Peyer's patch (tissue), 4 donors: ENCODE results near the gene SHC1. TPM values are rescaled to one million over a fixed set of nuclear protein-coding genes. Genes with fewer than 3 reads are reported as not detected.

Experiments
- DNase-seq, 3 donors: peaks; one replicate each; pipeline ENCODE4 v3.0.0-alpha.2; 2017 to 2019
- H3K27ac ChIP-seq, 4 donors: fragments of 200-600 bp; sonication (generic); one replicate each; pipeline ENCODE4 v1.5.1; 2016 to 2019
- H3K27me3 ChIP-seq, 2 donors: fragments of 200-600 bp; sonication (generic); one replicate each; pipeline ENCODE4 v1.5.1; 2019
- H3K36me3 ChIP-seq, 3 donors: fragments of 200-600 bp; sonication (generic); one replicate each; pipeline ENCODE4 v1.5.1; 2016 to 2019
- H3K4me1 ChIP-seq, 4 donors: fragments of 200-600 bp; sonication (generic); one replicate each; pipeline ENCODE4 v1.5.1; 2016 to 2019
- H3K4me3 ChIP-seq, 4 donors: fragments of 200-600 bp; sonication (generic); 1 replicate in 3 of 4; 2 replicates in 1 of 4; pipeline ENCODE4 v1.5.1; 2016 to 2019; ENCODE audit warnings: mild to moderate bottlenecking in 1 of 4
- H3K9me3 ChIP-seq, 4 donors: fragments of 200-600 bp; sonication (generic); one replicate each; pipeline ENCODE4 v1.5.1; 2016 to 2019; ENCODE audit warnings: mild to moderate bottlenecking in 1 of 4
- POLR2A ChIP-seq, 2 donors: fragments of 450-650 bp; IDR thresholded peaks; one replicate each; pipeline ENCODE4 v1.5.1; 2017; ENCODE audit warnings: antibody characterized with exemption in 2 of 2, mild to moderate bottlenecking in 2 of 2, moderate library complexity in 2 of 2
- total RNA-seq, 4 donors: library from RNA; depleted of rRNA; stranded (reverse); fragments of >200 nt; gene quantifications; one replicate each; pipeline ENCODE4 v1.1.0, GENCODE V29; 2016
- TF ChIP-seq, protein P1 (sequence below), 6 experiments: fragments of 450-650 bp in 4 of 6; fragments of 200-600 bp in 2 of 6; sonication (generic) in 1 of 6; IDR thresholded peaks; one replicate each; pipeline ENCODE4 v1.5.1; 2017 to 2019; ENCODE audit warnings: antibody characterized with exemption in 6 of 6, mild to moderate bottlenecking in 3 of 6, moderate library complexity in 1 of 6

The SHC1 gene
- total RNA-seq, 4 donors from 2014 or later, result 56.9 to 150 (median 104) TPM

DNA sequence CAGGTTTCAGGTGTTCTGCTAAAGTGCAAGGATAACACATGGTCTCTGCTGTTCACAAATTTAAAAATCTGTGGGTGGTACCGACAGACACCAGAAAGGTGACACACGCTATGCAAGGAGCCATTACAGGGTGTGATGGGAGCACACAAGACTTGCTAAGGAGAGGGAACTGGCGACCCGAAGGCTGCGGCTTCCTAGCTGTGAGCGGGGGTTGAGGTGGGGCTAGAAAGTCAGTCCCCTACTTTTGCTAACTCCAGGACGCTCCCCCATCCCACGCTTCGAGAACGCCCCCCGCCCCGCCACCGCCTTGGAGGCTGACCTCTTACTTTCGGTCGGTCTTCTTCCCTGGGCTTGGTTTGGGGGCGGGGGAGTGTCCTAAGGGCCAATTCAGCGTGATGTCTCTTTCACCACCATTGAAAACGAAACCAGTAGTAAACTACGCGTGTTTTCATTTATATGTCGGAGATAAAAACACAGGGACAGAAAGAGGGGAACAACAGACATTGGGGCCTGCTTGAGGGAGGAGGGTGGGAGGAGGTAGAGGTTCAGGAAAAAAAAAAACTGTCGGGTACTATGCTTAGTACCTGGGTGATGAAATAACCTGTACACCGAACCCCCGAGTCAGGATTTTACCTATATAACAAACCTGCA lies 5.0 kb upstream of the SHC1 start:
- peaks cover 0 to 4% (median 0%) of the 10 kb centered on the region in 3 donors for H3K36me3 ChIP-seq
- no peaks in the 10 kb centered on the region for H3K27me3 ChIP-seq
- DNase-seq, result peak; percentile 79 to 88 (median 79)
- peaks cover 0 to 31% (median 13%) of the 10 kb centered on the region in 4 donors for H3K4me1 ChIP-seq
- H3K4me3 ChIP-seq, result peak overlapping the region; percentile 70 to 79 (median 75)
- no peaks in the 10 kb centered on the region for H3K9me3 ChIP-seq
- peak in 1 of 2 donors; percentile 49 for TF ChIP-seq POLR2A (IDR thresholded peaks at IDR 0.05)
- TF ChIP-seq, protein P1, sequence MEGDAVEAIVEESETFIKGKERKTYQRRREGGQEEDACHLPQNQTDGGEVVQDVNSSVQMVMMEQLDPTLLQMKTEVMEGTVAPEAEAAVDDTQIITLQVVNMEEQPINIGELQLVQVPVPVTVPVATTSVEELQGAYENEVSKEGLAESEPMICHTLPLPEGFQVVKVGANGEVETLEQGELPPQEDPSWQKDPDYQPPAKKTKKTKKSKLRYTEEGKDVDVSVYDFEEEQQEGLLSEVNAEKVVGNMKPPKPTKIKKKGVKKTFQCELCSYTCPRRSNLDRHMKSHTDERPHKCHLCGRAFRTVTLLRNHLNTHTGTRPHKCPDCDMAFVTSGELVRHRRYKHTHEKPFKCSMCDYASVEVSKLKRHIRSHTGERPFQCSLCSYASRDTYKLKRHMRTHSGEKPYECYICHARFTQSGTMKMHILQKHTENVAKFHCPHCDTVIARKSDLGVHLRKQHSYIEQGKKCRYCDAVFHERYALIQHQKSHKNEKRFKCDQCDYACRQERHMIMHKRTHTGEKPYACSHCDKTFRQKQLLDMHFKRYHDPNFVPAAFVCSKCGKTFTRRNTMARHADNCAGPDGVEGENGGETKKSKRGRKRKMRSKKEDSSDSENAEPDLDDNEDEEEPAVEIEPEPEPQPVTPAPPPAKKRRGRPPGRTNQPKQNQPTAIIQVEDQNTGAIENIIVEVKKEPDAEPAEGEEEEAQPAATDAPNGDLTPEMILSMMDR (IDR thresholded peaks at IDR 0.05), result no peak
- H3K27ac ChIP-seq, result peak overlapping the region; percentile 94 to 100 (median 99)

DNA sequence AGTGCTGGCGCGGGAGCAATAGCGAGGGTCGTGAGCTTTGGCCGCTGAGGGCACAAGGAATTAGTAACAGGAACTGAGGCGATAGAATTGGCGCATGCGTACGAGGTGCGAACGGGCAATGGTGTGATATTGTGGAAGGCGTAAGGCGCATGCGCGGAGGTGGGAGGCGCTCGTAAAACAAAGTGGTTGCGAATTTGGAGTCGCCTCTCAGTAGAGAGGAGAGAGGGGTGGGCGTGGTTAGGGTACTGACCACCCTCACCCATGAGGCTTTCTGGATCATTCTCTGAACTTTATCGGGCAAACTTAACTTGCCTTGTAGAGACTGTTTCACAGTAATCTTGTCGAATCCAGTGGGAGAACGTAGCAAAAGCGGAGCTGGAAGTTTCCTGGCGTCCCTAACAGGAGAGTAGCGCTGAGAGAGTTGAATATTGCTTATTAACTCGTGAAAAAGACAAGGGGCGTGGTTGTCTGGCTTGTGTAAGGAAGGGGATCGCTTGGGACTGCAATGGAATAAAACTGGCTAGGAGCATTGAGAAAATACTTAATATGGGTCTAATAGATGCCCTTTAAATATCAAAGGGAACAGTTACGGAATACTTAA lies 4.4 kb upstream of the SHC1 start:
- peak overlapping the region; percentile 70 to 79 (median 75) for H3K4me3 ChIP-seq
- peak; percentile 95 to 98 (median 95) for DNase-seq
- no peaks in the 10 kb centered on the region for H3K9me3 ChIP-seq
- no peaks in the 10 kb centered on the region for H3K27me3 ChIP-seq
- H3K27ac ChIP-seq, result peak overlapping the region; percentile 94 to 100 (median 99)
- peak; percentile 70 to 87 for TF ChIP-seq POLR2A (IDR thresholded peaks at IDR 0.05)
- TF ChIP-seq, protein P1 (IDR thresholded peaks at IDR 0.05), result no peak
- H3K4me1 ChIP-seq, result peaks cover 0 to 37% (median 13%) of the 10 kb centered on the region in 4 donors
- peaks cover 0 to 4% (median 0%) of the 10 kb centered on the region in 3 donors for H3K36me3 ChIP-seq

DNA sequence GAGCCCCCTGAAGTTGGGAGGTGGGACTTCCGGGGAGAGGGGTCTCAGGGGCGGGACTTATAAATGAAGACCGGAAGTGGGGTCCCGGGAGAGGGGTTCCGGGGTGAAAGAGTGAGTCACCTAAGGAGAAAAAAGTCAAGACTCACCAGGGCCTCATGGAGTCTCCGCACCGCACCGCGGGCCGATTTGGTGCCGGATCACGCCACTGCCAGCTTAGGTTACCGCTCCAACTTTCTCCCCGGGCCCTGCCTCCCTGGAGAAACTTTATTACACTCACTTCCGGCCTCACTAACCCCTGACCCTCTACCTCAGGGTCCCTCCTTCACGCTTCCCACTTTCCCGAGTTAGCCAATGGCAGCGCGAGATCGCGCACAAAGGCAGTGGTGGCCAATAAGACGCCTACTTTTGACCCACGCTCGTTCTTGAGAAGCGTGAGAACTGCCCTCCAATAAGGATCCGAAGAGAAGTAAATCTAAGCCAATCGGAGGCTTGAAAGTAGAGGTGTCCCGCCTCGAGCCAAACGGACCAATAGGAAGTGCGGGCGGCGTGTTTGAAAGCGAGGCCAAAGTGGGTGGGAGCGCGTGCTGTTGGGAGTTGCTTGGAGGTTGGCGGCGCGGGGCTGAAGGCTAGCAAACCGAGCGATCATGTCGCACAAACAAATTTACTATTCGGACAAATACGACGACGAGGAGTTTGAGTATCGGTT lies 3.7 kb upstream of the SHC1 start, which contains the start of gene CKS1B:
Gene CKS1B, plus strand, starts transcription at position 580 of the 706 bp plus-strand sequence. Its CDS starts 65 bp downstream, at position 645.
- peak; percentile 46 to 52 for TF ChIP-seq POLR2A (IDR thresholded peaks at IDR 0.05)
- TF ChIP-seq, protein P1 (IDR thresholded peaks at IDR 0.05), result no peak

DNA sequence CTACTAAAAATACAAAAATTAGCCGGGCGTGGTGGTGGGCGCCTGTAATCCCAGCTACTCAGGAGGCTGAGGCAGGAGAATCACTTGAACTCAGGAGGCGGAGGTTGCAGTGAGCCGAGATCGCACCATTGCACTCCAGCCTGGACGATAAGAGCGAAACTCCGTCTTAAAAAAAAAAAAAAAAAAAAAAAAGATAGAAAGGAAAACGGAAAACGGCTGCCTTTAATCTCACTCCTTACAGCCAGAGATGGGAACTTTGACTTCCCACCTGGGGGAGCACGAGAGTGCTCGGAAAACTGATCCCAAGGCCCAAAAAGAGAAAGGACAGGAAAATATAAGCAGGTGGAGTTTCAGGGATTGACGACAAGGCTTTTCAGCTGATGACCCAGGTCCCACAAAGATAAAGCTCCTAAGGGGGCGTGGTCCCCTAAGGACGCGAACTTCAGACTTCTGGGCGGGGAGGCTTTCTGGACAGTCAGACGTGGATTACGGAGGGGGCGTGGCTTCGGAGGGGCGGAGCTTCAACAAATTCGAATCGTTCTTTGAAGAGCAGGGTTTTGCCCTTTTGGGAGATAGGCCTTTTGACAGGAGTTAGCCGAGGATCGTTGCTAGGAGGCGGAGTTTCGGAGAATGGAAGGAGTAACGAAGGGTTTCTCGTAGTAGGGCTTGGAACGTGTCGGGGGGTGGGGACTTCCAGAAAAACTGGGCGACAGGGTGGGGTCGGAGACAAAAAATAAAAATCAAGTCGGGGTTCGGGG lies 3.0 kb upstream of the SHC1 start:
- H3K27ac ChIP-seq, result peak overlapping the region; percentile 94 to 100 (median 99)
- H3K9me3 ChIP-seq, result no peaks in the 10 kb centered on the region
- H3K27me3 ChIP-seq, result no peaks in the 10 kb centered on the region
- H3K36me3 ChIP-seq, result peaks cover 0 to 15% (median 0%) of the 10 kb centered on the region in 3 donors
- DNase-seq, result peak; percentile 96 to 99 (median 99)
- peak overlapping the region; percentile 70 to 79 (median 75) for H3K4me3 ChIP-seq
- TF ChIP-seq, protein P1 (IDR thresholded peaks at IDR 0.05), result peak in 2 of 6 experiments; percentile 18 to 21
- peak; percentile 91 to 97 for TF ChIP-seq POLR2A (IDR thresholded peaks at IDR 0.05)
- H3K4me1 ChIP-seq, result peaks cover 0 to 45% (median 13%) of the 10 kb centered on the region in 4 donors

More for the DNA sequence above, 3.7 kb upstream of the SHC1 start, which contains the start of gene CKS1B:
- Histone ChIP-seq H3K4me1 (peaks cover 0 to 44% (median 13%) of the 10 kb centered on the region in 4 donors), H3K4me3 (peak within 1 kb of the TSS; percentile 70 to 79 (median 75)), H3K9me3 (no peaks in the 10 kb centered on the region), H3K27ac (peak within 1 kb of the TSS; percentile 94 to 100 (median 99)), H3K36me3 (peaks cover 0 to 9% (median 0%) of the 10 kb centered on the region in 3 donors), H3K27me3 (no peaks in the 10 kb centered on the region)
- DNase-seq, result peak; percentile 95 to 98 (median 98)
